GM10266 (cell line): ENCODE measurements around the gene SUSD6.
"Not testable (repeated sequence)": the region's sequence is repeated elsewhere in the genome, so short reads cannot be mapped to it uniquely, and the experiment has no call there.

Experiments used
- DNase-seq: peaks from one replicate; pipeline ENCODE4 v3.0.0; 2012; ENCODE audit errors: extremely low spot score
- CTCF ChIP-seq: IDR thresholded peaks from 2 replicates; pipeline ENCODE4 v1.5.1; 2012; ENCODE audit warnings: mild to moderate bottlenecking, low read depth; ENCODE audit not compliant: control insufficient read depth, insufficient read depth; ENCODE audit errors: missing control alignments

SUSD6 gene

GRCh38 chr14:69693801-69694729 lies 82.7 kb downstream of the SUSD6 start:
- DNase-seq: no peak
- no peak for TF ChIP-seq CTCF

- TF ChIP-seq CTCF: no peak
- DNase-seq: no peak
These were observed 83.4 kb downstream of the SUSD6 start for GRCh38 chr14:69694730-69695281.

DNA sequence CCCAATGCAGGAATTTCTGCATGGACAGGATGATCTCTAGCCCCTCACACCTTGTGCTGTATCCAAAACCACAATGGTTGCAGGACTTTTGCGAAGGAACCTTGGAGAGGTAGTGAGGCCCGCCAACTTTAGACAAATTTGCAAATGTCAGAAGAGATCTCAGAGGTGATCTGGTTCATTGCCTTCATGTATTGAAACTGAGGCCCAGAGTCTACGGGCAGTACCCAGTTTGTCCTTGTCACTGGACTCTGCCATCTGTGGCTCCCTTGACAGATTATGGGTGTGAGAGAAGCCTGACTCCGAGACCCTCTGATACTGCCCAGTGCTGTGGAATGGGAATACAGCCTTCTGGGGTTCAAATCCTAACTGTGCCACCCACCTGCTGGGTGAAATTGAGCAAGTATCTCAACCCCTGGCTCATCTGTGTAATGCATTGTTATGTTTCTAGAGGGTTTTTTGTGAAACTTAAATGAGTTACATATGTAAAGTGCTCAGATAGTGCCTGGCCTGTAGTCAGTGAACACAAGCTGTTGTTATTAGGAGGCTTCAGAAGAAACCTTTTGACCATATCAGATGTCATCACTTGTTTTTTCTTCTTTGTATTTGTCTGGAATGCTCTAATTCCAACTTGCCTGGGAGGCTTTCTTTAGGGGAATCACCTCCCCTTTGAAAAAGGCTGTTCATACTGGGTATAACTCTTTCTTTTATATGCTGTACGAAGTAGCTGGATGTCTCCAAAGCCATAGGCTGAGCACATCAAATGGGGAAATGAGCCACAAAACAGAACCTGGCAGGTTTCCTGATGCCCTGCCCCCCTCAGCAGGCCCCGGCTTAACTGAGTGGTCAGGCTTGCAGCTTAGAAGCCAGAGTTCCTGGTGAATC lies 84.2 kb downstream of the SUSD6 start:
- TF ChIP-seq CTCF: no peak
- no peak for DNase-seq

DNA sequence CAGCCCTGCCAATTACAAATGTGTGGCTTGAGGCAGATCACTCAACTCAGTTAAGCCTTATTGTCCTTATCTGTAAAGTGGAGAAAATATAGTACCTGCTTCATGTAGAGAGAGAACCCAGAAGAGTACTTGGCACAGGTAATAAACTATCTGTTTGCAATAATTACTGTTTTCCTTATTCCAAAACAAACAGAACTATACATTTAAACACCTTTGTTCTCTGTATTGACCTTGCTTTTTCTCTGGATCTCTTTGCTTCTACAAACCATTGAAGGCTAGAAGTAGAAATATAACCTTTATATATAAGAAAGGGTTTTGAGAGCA lies 84.8 kb downstream of the SUSD6 start:
- TF ChIP-seq CTCF: no peak
- DNase-seq: no peak

GRCh38 chr14:69696633-69697557 lies 85.5 kb downstream of the SUSD6 start:
- no peak for DNase-seq
- TF ChIP-seq CTCF: no peak

DNA sequence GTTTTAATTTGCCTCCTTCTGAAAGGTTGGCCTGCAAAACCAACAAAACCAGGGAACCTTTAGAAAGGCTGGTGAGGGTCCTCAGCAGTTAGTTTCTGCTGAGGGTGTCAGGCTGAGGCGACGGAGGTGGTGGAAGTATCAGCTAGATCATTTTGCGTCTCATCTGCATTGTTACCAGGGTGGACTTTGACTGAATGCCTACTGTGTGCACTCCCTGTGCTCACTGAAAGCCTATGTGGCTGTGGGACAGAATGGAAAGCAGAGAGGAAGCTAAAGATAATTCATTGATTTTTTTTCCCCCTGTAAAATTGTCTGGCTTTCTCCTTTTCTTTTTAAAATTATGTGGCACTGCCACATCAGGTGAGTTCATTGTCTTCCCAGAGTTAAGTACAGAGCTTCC lies 87.2 kb downstream of the SUSD6 start:
- DNase-seq: no peak
- TF ChIP-seq CTCF: no peak

- DNase-seq: not testable (repeated sequence)
These were observed 87.8 kb downstream of the SUSD6 start for GRCh38 chr14:69699243-69699642.
